Upper lobe of right lung (tissue), 1 donor: Measurements from ENCODE around the gene SOX12. TPM values are rescaled to one million over a fixed set of nuclear protein-coding genes. Genes with fewer than 3 reads are reported as not detected.
"Not testable (repeated sequence)": the region's sequence is repeated elsewhere in the genome, so short reads cannot be mapped to it uniquely, and the experiment has no call there.

Experiments
- ATAC-seq: fragments of 200-7000 bp; cut with Tn5 transposase; one replicate; pipeline ENCODE4 v1.9.1; 2020; ENCODE audit warnings: mild to moderate bottlenecking, moderate library complexity
- DNase-seq: peaks from one replicate; pipeline ENCODE4 v3.0.0-alpha.2; 2020
- H3K27ac ChIP-seq: fragments of 200-600 bp; one replicate; pipeline ENCODE4 v1.8.0; 2022
- H3K27me3 ChIP-seq: fragments of 200-600 bp; one replicate; pipeline ENCODE4 v1.8.0; 2022; ENCODE audit warnings: mild to moderate bottlenecking
- H3K36me3 ChIP-seq: fragments of 200-600 bp; one replicate; pipeline ENCODE4 v1.8.0; 2022
- H3K4me1 ChIP-seq: fragments of 200-600 bp; one replicate; pipeline ENCODE4 v1.8.0; 2022
- H3K4me3 ChIP-seq: fragments of 200-600 bp; one replicate; pipeline ENCODE4 v1.8.0; 2022; ENCODE audit warnings: mild to moderate bottlenecking
- H3K9me3 ChIP-seq: fragments of 200-600 bp; one replicate; pipeline ENCODE4 v1.8.0; 2022
- CTCF ChIP-seq: fragments of 200-600 bp; IDR thresholded peaks from one replicate; pipeline ENCODE4 v1.8.0; 2022; ENCODE audit warnings: antibody characterized with exemption
- intact Hi-C: fragments of 100-400 bp; cut with DNase I; formaldehyde crosslinking; loops from one replicate; pipeline ENCODE4 v1.11.0; 2022
- total RNA-seq: library from RNA; stranded (reverse); fragmentation: NEBNext Ultra II Directional; extraction: Animal tissue kit (Norgen Biotek cat#: 25700); gene quantifications from one replicate; pipeline ENCODE4 v1.2.1, GENCODE V29; 2021
- donor health status: DM: no; HTN: yes; CAD: no; lungs with severe emphysema.

The SOX12 gene
- total RNA-seq, 1 donor from 2014 or later: 8.4 TPM

GRCh38 chr20:376089-376488, 50.7 kb downstream of the SOX12 start:
- ATAC-seq (no peak), DNase-seq (no peak)
- Histone ChIP-seq H3K4me3 (no peak overlapping the region), H3K4me1 (peaks cover 27% of the 10 kb centered on the region), H3K27ac (no peak overlapping the region), H3K27me3 (no peaks in the 10 kb centered on the region), H3K36me3 (no peaks in the 10 kb centered on the region), H3K9me3 (no peaks in the 10 kb centered on the region)
- TF ChIP-seq CTCF: no peak
- intact Hi-C loops: no loop called here

- Histone ChIP-seq H3K36me3 (no peaks in the 10 kb centered on the region), H3K27me3 (no peaks in the 10 kb centered on the region), H3K4me3 (no peak overlapping the region), H3K4me1 (peaks cover 21% of the 10 kb centered on the region), H3K9me3 (no peaks in the 10 kb centered on the region), H3K27ac (no peak overlapping the region)
- TF ChIP-seq CTCF: no peak
- DNase-seq (no peak), ATAC-seq (no peak)
- intact Hi-C loops: no loop called here
Measured at GRCh38 chr20:376750-377149, 51.4 kb downstream of the SOX12 start.

GRCh38 chr20:377578-377977, 52.2 kb downstream of the SOX12 start:
- ATAC-seq, H3K36me3 ChIP-seq, H3K9me3 ChIP-seq, intact Hi-C loops, H3K27me3 ChIP-seq, H3K27ac ChIP-seq, H3K4me3 ChIP-seq, DNase-seq: not testable (repeated sequence)
- peaks cover 12% of the 10 kb centered on the region for H3K4me1 ChIP-seq

GRCh38 chr20:378961-379336, 53.6 kb downstream of the SOX12 start:
- no peak for TF ChIP-seq CTCF
- Histone ChIP-seq H3K36me3 (no peaks in the 10 kb centered on the region), H3K27ac (no peak overlapping the region), H3K4me3 (no peak overlapping the region), H3K9me3 (no peaks in the 10 kb centered on the region), H3K4me1 (no peaks in the 10 kb centered on the region), H3K27me3 (no peaks in the 10 kb centered on the region)
- DNase-seq (no peak), ATAC-seq (no peak)
- intact Hi-C loops: no loop called here

Other genes starting within 250 kb of the SOX12 start
- not detected for gene DEFB125, start 237.9 kb upstream of the SOX12 start, total RNA-seq
- gene DEFB126, start 183.0 kb upstream of the SOX12 start, total RNA-seq: not detected
- gene DEFB127, start 168.1 kb upstream of the SOX12 start, total RNA-seq: not detected
- not detected for gene DEFB128, start 135.8 kb upstream of the SOX12 start, total RNA-seq
- not detected for gene DEFB129, start 98.3 kb upstream of the SOX12 start, total RNA-seq
- gene DEFB132, start 67.8 kb upstream of the SOX12 start, total RNA-seq: not detected
- 8.8 TPM for gene C20orf96, start 34.8 kb upstream of the SOX12 start, total RNA-seq
- 15.7 TPM for gene ZCCHC3, start 28.0 kb upstream of the SOX12 start, total RNA-seq
- 19.9 TPM for gene NRSN2, start 21.6 kb downstream of the SOX12 start, total RNA-seq
- 16.8 TPM for gene TRIB3, start 55.2 kb downstream of the SOX12 start, total RNA-seq
- gene RBCK1, start 82.7 kb downstream of the SOX12 start, total RNA-seq: 101 TPM
- gene TBC1D20, start 137.0 kb downstream of the SOX12 start, total RNA-seq: 38.4 TPM
- gene CSNK2A1, start 218.2 kb downstream of the SOX12 start, total RNA-seq: 84.8 TPM